Measurements from ENCODE around the gene FOXN1. TPM values are rescaled to one million over a fixed set of nuclear protein-coding genes. Genes with fewer than 3 reads are reported as not detected.

FOXN1 gene
- total and polyA plus RNA-seq, 10 of the 15 experiments (the other 5 are each of a cell fraction or from before 2014, with no cell fraction given), result not detected

GRCh38 chr17:28547623-28548416, 41.7 kb downstream of the FOXN1 start (continued):
- TF ChIP-seq CTCF (IDR thresholded peaks at IDR 0.05 in 2 of 3, conservative IDR thresholded peaks at IDR 0.05 in 1 of 3; ENCODE audit: control insufficient read depth in 2 of 3, extremely low read depth in 1 of 3, insufficient read depth in 1 of 3, low read depth in 3 of 3, low read length in 3 of 3) (peak; percentile 94 to 99 (median 99); a peak in 5 of 6 replicates), PKNOX1 (IDR thresholded peaks at IDR 0.05) (peak; percentile 58; the same call in 1 of the 2 replicates), NFYB (IDR thresholded peaks at IDR 0.05; ENCODE audit: insufficient read depth, low read depth, low read length) (no peak), SPI1 (IDR thresholded peaks at IDR 0.05; ENCODE audit: borderline replicate concordance, insufficient read depth, low read depth, low read length) (0 out of 2 replicates have a peak, but pooled peaks have one; percentile 6), YY1 (IDR thresholded peaks at IDR 0.05; ENCODE audit: low read depth, low read length) (peak; percentile 69; the same call in 1 of the 2 replicates), HDGF (IDR thresholded peaks at IDR 0.05) (peak; percentile 31; the same call in 1 of the 2 replicates), POU2F2 (IDR thresholded peaks at IDR 0.05; ENCODE audit: borderline replicate concordance, low read depth, low read length) (0 out of 3 replicates have a peak, but pooled peaks have one; percentile 9), TCF12 (IDR thresholded peaks at IDR 0.05; ENCODE audit: low read depth, low read length) (0 out of 2 replicates have a peak, but pooled peaks have one; percentile 7), FOXM1 (IDR thresholded peaks at IDR 0.05; ENCODE audit: low read depth, low read length) (no peak), BHLHE40 (IDR thresholded peaks at IDR 0.05; ENCODE audit: borderline replicate concordance in 1 of 2, low read depth in 2 of 2, low read length in 1 of 2) (peak in 1 of 2 experiments; percentile 77; a peak in 2 of 4 replicates), CHD2 (IDR thresholded peaks at IDR 0.05; ENCODE audit: borderline replicate concordance, low read depth, low read length) (0 out of 2 replicates have a peak, but pooled peaks have one; percentile 16), IKZF1 (conservative IDR thresholded peaks at IDR 0.05) (0 out of 2 replicates have a peak, but pooled peaks have one; percentile 54), MTA2 (IDR thresholded peaks at IDR 0.05; ENCODE audit: low read depth) (peak; percentile 32; the same call in 1 of the 2 replicates), IKZF2 (IDR thresholded peaks at IDR 0.05) (peak in 1 of 2 experiments; percentile 36; a peak in 2 of 4 replicates), SMARCA5 (IDR thresholded peaks at IDR 0.05) (peak; percentile 84; the same call in 1 of the 2 replicates), ETV6 (conservative IDR thresholded peaks at IDR 0.05 in 1 of 2, IDR thresholded peaks at IDR 0.05 in 1 of 2; ENCODE audit: borderline replicate concordance in 1 of 2, low read depth in 1 of 2) (0 out of 4 replicates have a peak, but pooled peaks of 1 of the 2 experiments have one; percentile 39), SMC3 (IDR thresholded peaks at IDR 0.05; ENCODE audit: borderline replicate concordance, low read length) (peak; percentile 76; the same call in 1 of the 2 replicates)
- TF ChIP-seq, protein P1, sequence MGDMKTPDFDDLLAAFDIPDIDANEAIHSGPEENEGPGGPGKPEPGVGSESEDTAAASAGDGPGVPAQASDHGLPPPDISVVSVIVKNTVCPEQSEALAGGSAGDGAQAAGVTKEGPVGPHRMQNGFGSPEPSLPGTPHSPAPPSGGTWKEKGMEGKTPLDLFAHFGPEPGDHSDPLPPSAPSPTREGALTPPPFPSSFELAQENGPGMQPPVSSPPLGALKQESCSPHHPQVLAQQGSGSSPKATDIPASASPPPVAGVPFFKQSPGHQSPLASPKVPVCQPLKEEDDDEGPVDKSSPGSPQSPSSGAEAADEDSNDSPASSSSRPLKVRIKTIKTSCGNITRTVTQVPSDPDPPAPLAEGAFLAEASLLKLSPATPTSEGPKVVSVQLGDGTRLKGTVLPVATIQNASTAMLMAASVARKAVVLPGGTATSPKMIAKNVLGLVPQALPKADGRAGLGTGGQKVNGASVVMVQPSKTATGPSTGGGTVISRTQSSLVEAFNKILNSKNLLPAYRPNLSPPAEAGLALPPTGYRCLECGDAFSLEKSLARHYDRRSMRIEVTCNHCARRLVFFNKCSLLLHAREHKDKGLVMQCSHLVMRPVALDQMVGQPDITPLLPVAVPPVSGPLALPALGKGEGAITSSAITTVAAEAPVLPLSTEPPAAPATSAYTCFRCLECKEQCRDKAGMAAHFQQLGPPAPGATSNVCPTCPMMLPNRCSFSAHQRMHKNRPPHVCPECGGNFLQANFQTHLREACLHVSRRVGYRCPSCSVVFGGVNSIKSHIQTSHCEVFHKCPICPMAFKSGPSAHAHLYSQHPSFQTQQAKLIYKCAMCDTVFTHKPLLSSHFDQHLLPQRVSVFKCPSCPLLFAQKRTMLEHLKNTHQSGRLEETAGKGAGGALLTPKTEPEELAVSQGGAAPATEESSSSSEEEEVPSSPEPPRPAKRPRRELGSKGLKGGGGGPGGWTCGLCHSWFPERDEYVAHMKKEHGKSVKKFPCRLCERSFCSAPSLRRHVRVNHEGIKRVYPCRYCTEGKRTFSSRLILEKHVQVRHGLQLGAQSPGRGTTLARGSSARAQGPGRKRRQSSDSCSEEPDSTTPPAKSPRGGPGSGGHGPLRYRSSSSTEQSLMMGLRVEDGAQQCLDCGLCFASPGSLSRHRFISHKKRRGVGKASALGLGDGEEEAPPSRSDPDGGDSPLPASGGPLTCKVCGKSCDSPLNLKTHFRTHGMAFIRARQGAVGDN (IDR thresholded peaks at IDR 0.05), result peak; percentile 67; the same call in 1 of the 2 replicates
- TF ChIP-seq, protein P2, sequence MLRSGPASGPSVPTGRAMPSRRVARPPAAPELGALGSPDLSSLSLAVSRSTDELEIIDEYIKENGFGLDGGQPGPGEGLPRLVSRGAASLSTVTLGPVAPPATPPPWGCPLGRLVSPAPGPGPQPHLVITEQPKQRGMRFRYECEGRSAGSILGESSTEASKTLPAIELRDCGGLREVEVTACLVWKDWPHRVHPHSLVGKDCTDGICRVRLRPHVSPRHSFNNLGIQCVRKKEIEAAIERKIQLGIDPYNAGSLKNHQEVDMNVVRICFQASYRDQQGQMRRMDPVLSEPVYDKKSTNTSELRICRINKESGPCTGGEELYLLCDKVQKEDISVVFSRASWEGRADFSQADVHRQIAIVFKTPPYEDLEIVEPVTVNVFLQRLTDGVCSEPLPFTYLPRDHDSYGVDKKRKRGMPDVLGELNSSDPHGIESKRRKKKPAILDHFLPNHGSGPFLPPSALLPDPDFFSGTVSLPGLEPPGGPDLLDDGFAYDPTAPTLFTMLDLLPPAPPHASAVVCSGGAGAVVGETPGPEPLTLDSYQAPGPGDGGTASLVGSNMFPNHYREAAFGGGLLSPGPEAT (IDR thresholded peaks at IDR 0.05; ENCODE audit: low read depth), result 0 out of 2 replicates have a peak, but pooled peaks have one; percentile 26

All from GM12878 (cell line).